KBM-7 (cell line): ENCODE results near the gene GNB1.

ENCODE experiments used
- DNase-seq: peaks from one replicate; pipeline ENCODE4 v3.0.0-alpha.2; 2015
- in situ Hi-C: fragments of 300-500 bp; cut with MboI; formaldehyde crosslinking; loops from 2 replicates; pipeline ENCODE4 v1.14.3; 2020; ENCODE audit warnings: low sequenced_read_pairs, low pct_unique_long_range_greater_than_20kb, mixed read lengths

GNB1 gene

GRCh38 chr1:1914101-1914970 is 23.4 kb upstream of the GNB1 start:
- DNase-seq = no peak
- in situ Hi-C loops = no loop called here

- in situ Hi-C loops = no loop called here
- DNase-seq = no peak
Measured at GRCh38 chr1:1911350-1912041, 20.6 kb upstream of the GNB1 start.

GRCh38 chr1:1910651-1911331 is 19.9 kb upstream of the GNB1 start:
- in situ Hi-C loops = no loop called here
- no peak for DNase-seq

- DNase-seq = no peak
- in situ Hi-C loops = no loop called here
Measured at GRCh38 chr1:1910033-1910465, 19.2 kb upstream of the GNB1 start.

- in situ Hi-C loops = no loop called here
Measured at GRCh38 chr1:1908506-1908791, 17.6 kb upstream of the GNB1 start.

GRCh38 chr1:1907098-1907736 is 16.3 kb upstream of the GNB1 start:
- peak; percentile 41 for DNase-seq
- in situ Hi-C loops = no loop called here

More at GRCh38 chr1:1908506-1908791, 17.6 kb upstream of the GNB1 start:
- DNase-seq = no peak

GRCh38 chr1:1906185-1907097 is 15.6 kb upstream of the GNB1 start:
- in situ Hi-C loops = no loop called here
- peak; percentile 74 for DNase-seq

GRCh38 chr1:1903224-1903623 is 12.3 kb upstream of the GNB1 start:
- in situ Hi-C loops = no loop called here
- DNase-seq = no peak

- DNase-seq = no peak
- in situ Hi-C loops = no loop called here
Measured at GRCh38 chr1:1901641-1902294, 10.9 kb upstream of the GNB1 start.

GRCh38 chr1:1900883-1901640 is 10.2 kb upstream of the GNB1 start:
- in situ Hi-C loops = no loop called here
- no peak for DNase-seq

- in situ Hi-C loops = no loop called here
- DNase-seq = no peak
Measured at GRCh38 chr1:1899967-1900327, 9.1 kb upstream of the GNB1 start.

GRCh38 chr1:1899266-1899966 is 8.5 kb upstream of the GNB1 start:
- in situ Hi-C loops = no loop called here
- DNase-seq = no peak

- in situ Hi-C loops = no loop called here
- no peak for DNase-seq
Measured at GRCh38 chr1:1898246-1898933, 7.5 kb upstream of the GNB1 start.

GRCh38 chr1:1895456-1896336 is 4.8 kb upstream of the GNB1 start:
- no peak for DNase-seq
- in situ Hi-C loops = no loop called here

- DNase-seq = no peak
- in situ Hi-C loops = no loop called here
Measured at GRCh38 chr1:1895060-1895418, 4.2 kb upstream of the GNB1 start.
